ENCODE results near the gene FAM184B.
A peak's percentile ranks its signal among the peaks of the same experiment; 100 is the strongest.

FAM184B gene

GRCh38 chr4:17623451-17624001 is 157.9 kb downstream of the FAM184B start:
- no peak for DNase-seq

GRCh38 chr4:17619416-17620105 is 161.9 kb downstream of the FAM184B start:
- DNase-seq: no peak

GRCh38 chr4:17618926-17619325 is 162.5 kb downstream of the FAM184B start:
- no peak for DNase-seq

GRCh38 chr4:17616283-17616682 is 165.1 kb downstream of the FAM184B start:
- DNase-seq: peak; percentile 56

GRCh38 chr4:17614416-17615299 is 166.8 kb downstream of the FAM184B start, which contains the start of gene MED28:
TSS of gene MED28 (plus strand) at chr4:17614641. CDS start at chr4:17614655, 14 bp downstream.
- peak; percentile 99 for DNase-seq

- peak; percentile 20 for DNase-seq
Measured at GRCh38 chr4:17613761-17614415, 167.5 kb downstream of the FAM184B start.

- no peak for DNase-seq
Measured at GRCh38 chr4:17605236-17605635, 176.2 kb downstream of the FAM184B start.

GRCh38 chr4:17599826-17600225 is 181.6 kb downstream of the FAM184B start:
- DNase-seq: no peak

- DNase-seq: no peak
Measured at GRCh38 chr4:17597517-17597916, 183.9 kb downstream of the FAM184B start.

- DNase-seq: no peak
Measured at GRCh38 chr4:17595471-17596005, 185.9 kb downstream of the FAM184B start.

GRCh38 chr4:17589355-17589754 is 192.1 kb downstream of the FAM184B start:
- DNase-seq: no peak

GRCh38 chr4:17587094-17587822 is 194.2 kb downstream of the FAM184B start:
- DNase-seq: no peak

GRCh38 chr4:17584521-17585213 is 196.8 kb downstream of the FAM184B start:
- no peak for DNase-seq

- DNase-seq: no peak
Measured at GRCh38 chr4:17583941-17584340, 197.5 kb downstream of the FAM184B start.

GRCh38 chr4:17583276-17583675 is 198.1 kb downstream of the FAM184B start:
- DNase-seq: no peak

GRCh38 chr4:17580969-17581368 is 200.5 kb downstream of the FAM184B start:
- DNase-seq: no peak

Measured in hematopoietic multipotent progenitor cell treated with erythropoietin and hydrocortisone succinate and interleukin-3 and kit ligand, for 6 days (in vitro differentiated cells).